GM12878 (cell line): ENCODE measurements around the gene C11orf52. TPM values are rescaled to one million over a fixed set of nuclear protein-coding genes. Genes with fewer than 3 reads are reported as not detected.

ENCODE experiments used
- ATAC-seq: fragments of 200-7000 bp; cut with Tn5 transposase; 3 replicates; pipeline ENCODE4 v1.9.1; 2020; ENCODE audit warnings: mild to moderate bottlenecking, moderate library complexity
- BruUV-seq: library from RNA; stranded (reverse); fragments of 400-500 nt; replicated peaks from 2 replicates; lab custom pipeline; 2021; lab: Mats Ljungman, UMichigan
- CTCF ChIA-PET: fragments of 300-600 bp; sonication (Branson Sonifier 250); formaldehyde crosslinking; extraction: SDS; loops from one replicate; lab custom pipeline; 2021; ENCODE audit warnings: inconsistent platforms; lab: Yijun Ruan, JAX
- POLR2A ChIA-PET: fragments of 350-600 bp; formaldehyde crosslinking; extraction: SDS; loops from one replicate; lab custom pipeline; 2021; ENCODE audit warnings: inconsistent platforms; lab: Charles Lee
- RAD21 ChIA-PET: fragments of 300-600 bp; sonication (Branson Sonifier 250); formaldehyde crosslinking; loops from one replicate; lab custom pipeline; 2023; ENCODE audit warnings: antibody characterized with exemption; ENCODE audit not compliant: unreplicated experiment; lab: Charles Lee
- SMC1A ChIA-PET: fragments of 300-600 bp; sonication (Branson Sonifier 250); formaldehyde crosslinking; loops from one replicate; lab custom pipeline; 2023; ENCODE audit not compliant: unreplicated experiment, uncharacterized antibody; lab: Charles Lee
- DNase-seq: peaks from one replicate; pipeline ENCODE4 v3.0.0-alpha.2; 2011; ENCODE audit warnings: low read depth, low spot score
- FAIRE-seq: peaks from 3 replicates; lab custom pipeline; 2011; peaks lifted over from hg19 to GRCh38; lab: Jason Lieb, UNC
- H2AFZ ChIP-seq: 2 replicates; pipeline ENCODE4 v1.6.0; 2011; ENCODE audit warnings: low read depth, low read length, control low read depth; ENCODE audit not compliant: control insufficient read depth
- H3K27ac ChIP-seq: 2 replicates; pipeline ENCODE4 v1.5.1; 2011; ENCODE audit warnings: control low read depth; ENCODE audit not compliant: control insufficient read depth, insufficient read depth
- H3K27me3 ChIP-seq, 2 experiments: replicated peaks in 1 of 2; 2 replicates each; pipeline versions ENCODE4 v1.6.0 to v1.6.1; 2011; ENCODE audit warnings: low read length in 1 of 2; ENCODE audit not compliant: control insufficient read depth in 2 of 2, insufficient read depth in 2 of 2
- H3K36me3 ChIP-seq, 2 experiments: 2 replicates each; pipeline ENCODE4 v1.5.1; 2011; ENCODE audit warnings: low read length in 1 of 2; ENCODE audit not compliant: control insufficient read depth in 2 of 2, insufficient read depth in 2 of 2
- H3K4me1 ChIP-seq: 2 replicates; pipeline ENCODE4 v1.6.1; 2011; ENCODE audit warnings: mild to moderate bottlenecking, low read length, moderate library complexity, mixed read lengths; ENCODE audit not compliant: control insufficient read depth, insufficient read depth
- H3K4me2 ChIP-seq: 2 replicates; pipeline ENCODE4 v1.6.0; 2011; ENCODE audit warnings: control low read depth; ENCODE audit not compliant: control insufficient read depth, insufficient read depth
- H3K4me3 ChIP-seq: fragments of 200-600 bp; sonication (generic); 2 replicates; pipeline ENCODE4 v1.5.1; 2016
- H3K79me2 ChIP-seq: 2 replicates; pipeline ENCODE4 v1.6.0; 2011; ENCODE audit warnings: low read length; ENCODE audit not compliant: control insufficient read depth, insufficient read depth
- H3K9ac ChIP-seq: 2 replicates; pipeline ENCODE4 v1.8.0; 2011; ENCODE audit warnings: low read length, control low read depth, mixed read lengths; ENCODE audit not compliant: control insufficient read depth, insufficient read depth
- H3K9me3 ChIP-seq: replicated peaks from 3 replicates; pipeline ENCODE4 v1.5.1; 2011; ENCODE audit warnings: mild to moderate bottlenecking, low read length; ENCODE audit not compliant: control insufficient read depth, insufficient read depth
- H4K20me1 ChIP-seq: 2 replicates; pipeline ENCODE4 v1.6.0; 2011; ENCODE audit not compliant: control insufficient read depth, insufficient read depth
- CHD4 ChIP-seq: fragments of 200-600 bp; sonication (generic); IDR thresholded peaks from 2 replicates; pipeline ENCODE4 v1.6.1; 2016; ENCODE audit warnings: mild to moderate bottlenecking
- EGR1 ChIP-seq, 2 experiments: IDR thresholded peaks; 1 replicate in 1 of 2; 2 replicates in 1 of 2; pipeline ENCODE4 v1.6.1; 2011 to 2012; ENCODE audit warnings: low read depth in 2 of 2, low read length in 2 of 2, borderline replicate concordance in 1 of 2, mild to moderate bottlenecking in 1 of 2, moderate library complexity in 1 of 2
- IRF4 ChIP-seq: IDR thresholded peaks from 2 replicates; pipeline ENCODE4 v1.6.1; 2011; ENCODE audit warnings: low read depth, low read length
- SMAD5 ChIP-seq: IDR thresholded peaks from 2 replicates; pipeline ENCODE4 v1.6.1; 2016; ENCODE audit warnings: antibody characterized with exemption, low read depth
- ZNF24 ChIP-seq: fragments of 450-650 bp; IDR thresholded peaks from 2 replicates; pipeline ENCODE4 v1.6.1; 2017; ENCODE audit warnings: antibody characterized with exemption, mild to moderate bottlenecking
- WGBS: methylation state at CpG from one replicate; pipeline ENCODE4 v1.1.6; 2016; ENCODE audit warnings: low lambda C conversion rate; ENCODE audit not compliant: insufficient replicate concordance, insufficient coverage; ENCODE audit errors: missing lambda C conversion rate; 5-methylcytosine and 5-hydroxymethylcytosine counted together
- in situ Hi-C: fragments of 300-500 bp; cut with MboI; formaldehyde crosslinking; loops from 9 replicates; pipeline ENCODE4 v1.14.3; 2018; ENCODE audit warnings: mixed read lengths
- intact Hi-C: fragments of 100-400 bp; cut with micrococcal nuclease; formaldehyde crosslinking; loops from one replicate; pipeline ENCODE4 v1.14.2; 2022; ENCODE audit not compliant: unreplicated experiment
- polyA plus RNA-seq, 11 experiments: library from polyadenylated mRNA; depleted of rRNA in 4 of 11; unstranded in 6 of 11; stranded (reverse) in 5 of 11; fragments of >200 nt; fragmentation: Nextera tagmentation in 4 of 11; fragmentation: Illumina TruSeq in 1 of 11; extraction: Ambion mirVana in 4 of 11; extraction: Trizol in 1 of 11; gene quantifications; 1 replicate in 1 of 11; 2 replicates in 10 of 11; pipeline versions ENCODE4 v1.2.1 to v1.2.3, GENCODE V29; 2011 to 2016; ENCODE audit warnings: inconsistent platforms in 2 of 11, missing spikeins in 2 of 11, low read depth in 1 of 11
- total RNA-seq, 4 experiments: library from RNA; depleted of rRNA in 3 of 4; stranded (reverse); fragments of >200 nt in 3 of 4; fragmentation: Illumina TruSeq in 1 of 4; extraction: Trizol in 1 of 4; gene quantifications; 2 replicates each; pipeline versions ENCODE4 v1.2.1 to v1.2.3, GENCODE V29; 2013 to 2021
- TF ChIP-seq, protein P1 (sequence below): fragments of 450-650 bp; IDR thresholded peaks from 2 replicates; pipeline ENCODE4 v1.6.1; 2017; ENCODE audit warnings: mild to moderate bottlenecking
- TF ChIP-seq, protein P2 (sequence below): fragments of 450-650 bp; IDR thresholded peaks from 2 replicates; pipeline ENCODE4 v1.6.1; 2017; ENCODE audit warnings: mild to moderate bottlenecking, low read depth, inconsistent platforms; ENCODE audit not compliant: poor library complexity, severe bottlenecking
- TF ChIP-seq, protein P3 (sequence below): fragments of 450-650 bp; IDR thresholded peaks from 2 replicates; pipeline ENCODE4 v1.6.1; 2017; ENCODE audit warnings: mild to moderate bottlenecking, moderate library complexity

The C11orf52 gene
- total and polyA plus RNA-seq, 10 of the 15 experiments (the other 5 are each of a cell fraction or from before 2014, with no cell fraction given): not detected

DNA sequence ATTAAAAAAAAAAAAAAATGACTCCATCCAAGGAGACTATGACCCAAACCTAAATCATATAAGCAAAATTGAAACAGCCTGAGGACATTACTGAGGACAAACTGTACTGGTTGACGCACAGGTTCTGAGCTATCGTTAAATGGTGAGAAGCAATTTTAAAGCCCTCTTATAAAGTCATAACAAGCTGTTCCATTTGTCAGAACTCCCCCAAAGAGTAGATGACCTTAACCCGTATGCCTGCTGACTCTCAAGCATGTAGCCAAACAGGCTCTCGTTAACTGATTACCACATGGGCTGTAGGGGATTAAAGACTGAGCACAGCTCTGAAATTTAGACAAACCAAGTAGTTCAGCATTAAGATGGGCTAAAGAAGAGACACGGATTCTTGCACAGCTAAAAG lies 9.3 kb upstream of the C11orf52 start (continued):
- TF ChIP-seq ZNF24 (no peak), EGR1 (IDR thresholded peaks at IDR 0.05; ENCODE audit: borderline replicate concordance in 1 of 2, low read depth in 2 of 2, low read length in 2 of 2) (no peak), IRF4 (no peak), SMAD5 (no peak)
- TF ChIP-seq, protein P1, sequence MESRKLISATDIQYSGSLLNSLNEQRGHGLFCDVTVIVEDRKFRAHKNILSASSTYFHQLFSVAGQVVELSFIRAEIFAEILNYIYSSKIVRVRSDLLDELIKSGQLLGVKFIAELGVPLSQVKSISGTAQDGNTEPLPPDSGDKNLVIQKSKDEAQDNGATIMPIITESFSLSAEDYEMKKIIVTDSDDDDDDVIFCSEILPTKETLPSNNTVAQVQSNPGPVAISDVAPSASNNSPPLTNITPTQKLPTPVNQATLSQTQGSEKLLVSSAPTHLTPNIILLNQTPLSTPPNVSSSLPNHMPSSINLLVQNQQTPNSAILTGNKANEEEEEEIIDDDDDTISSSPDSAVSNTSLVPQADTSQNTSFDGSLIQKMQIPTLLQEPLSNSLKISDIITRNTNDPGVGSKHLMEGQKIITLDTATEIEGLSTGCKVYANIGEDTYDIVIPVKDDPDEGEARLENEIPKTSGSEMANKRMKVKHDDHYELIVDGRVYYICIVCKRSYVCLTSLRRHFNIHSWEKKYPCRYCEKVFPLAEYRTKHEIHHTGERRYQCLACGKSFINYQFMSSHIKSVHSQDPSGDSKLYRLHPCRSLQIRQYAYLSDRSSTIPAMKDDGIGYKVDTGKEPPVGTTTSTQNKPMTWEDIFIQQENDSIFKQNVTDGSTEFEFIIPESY: no peak
- TF ChIP-seq, all 136 proteins: peak for 0

DNA sequence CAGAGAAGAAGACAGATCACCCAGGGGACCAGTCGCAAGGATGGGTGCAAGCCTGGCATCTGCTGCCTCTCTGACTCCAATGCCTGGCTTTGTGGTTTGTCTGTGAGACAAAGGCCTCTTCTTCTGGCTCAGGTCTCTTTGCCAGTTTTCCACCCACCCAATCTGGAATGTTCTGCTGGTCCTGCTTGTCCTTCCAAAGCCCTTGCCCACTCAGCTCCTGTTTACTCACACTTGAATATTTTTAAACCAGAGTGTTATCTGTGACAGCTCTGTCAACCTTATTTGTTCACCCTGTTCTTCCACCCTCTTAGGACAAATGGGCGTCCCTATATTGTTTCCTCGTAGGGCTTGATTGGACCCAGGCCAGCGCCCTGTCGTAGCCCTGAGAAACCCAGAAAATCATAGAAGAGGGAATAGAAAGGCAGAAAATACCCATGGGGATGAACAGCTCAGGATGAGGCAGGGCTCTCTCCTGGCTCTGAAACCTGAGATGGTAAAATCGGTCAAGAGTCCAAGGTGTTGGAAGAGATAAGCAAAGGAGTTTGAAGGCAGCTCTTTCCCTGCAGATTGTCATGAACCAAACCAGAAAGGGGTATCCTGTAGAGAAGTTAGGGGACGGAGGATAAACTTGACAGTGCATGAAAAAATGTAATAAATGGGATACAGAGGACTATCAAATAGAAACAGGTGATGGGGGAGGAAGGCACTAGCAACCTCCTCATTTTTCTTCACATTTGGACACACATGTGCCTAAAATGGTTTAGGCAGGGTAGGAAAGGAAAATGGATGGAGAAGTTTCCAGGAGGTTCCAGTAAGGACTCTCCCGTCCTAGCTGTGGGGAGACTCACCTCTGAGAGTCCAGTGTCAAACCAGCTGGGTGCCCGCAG lies 7.8 kb upstream of the C11orf52 start:
- no peak overlapping the region for H3K4me2 ChIP-seq
- SMC1A ChIA-PET: no interaction called here
- intact Hi-C loops: no loop called here
- no peaks in the 10 kb centered on the region for H3K4me1 ChIP-seq
- DNase-seq (no peak), ATAC-seq (no peak), FAIRE-seq (no peak)
- no peak overlapping the region for H2AFZ ChIP-seq
- no peaks in the 10 kb centered on the region; a peak in 2 of 4 replicates for H3K27me3 ChIP-seq
- no peak overlapping the region for H3K9ac ChIP-seq
- H3K4me3 ChIP-seq: no peak overlapping the region
- WGBS: 51% methylated on average over 9 of the region's 9 CpGs
- no peaks in the 10 kb centered on the region for H3K79me2 ChIP-seq
- H3K36me3 ChIP-seq: no peaks in the 10 kb centered on the region
- H4K20me1 ChIP-seq: no peaks in the 10 kb centered on the region
- no peak for TF ChIP-seq CHD4
- TF ChIP-seq, protein P2, sequence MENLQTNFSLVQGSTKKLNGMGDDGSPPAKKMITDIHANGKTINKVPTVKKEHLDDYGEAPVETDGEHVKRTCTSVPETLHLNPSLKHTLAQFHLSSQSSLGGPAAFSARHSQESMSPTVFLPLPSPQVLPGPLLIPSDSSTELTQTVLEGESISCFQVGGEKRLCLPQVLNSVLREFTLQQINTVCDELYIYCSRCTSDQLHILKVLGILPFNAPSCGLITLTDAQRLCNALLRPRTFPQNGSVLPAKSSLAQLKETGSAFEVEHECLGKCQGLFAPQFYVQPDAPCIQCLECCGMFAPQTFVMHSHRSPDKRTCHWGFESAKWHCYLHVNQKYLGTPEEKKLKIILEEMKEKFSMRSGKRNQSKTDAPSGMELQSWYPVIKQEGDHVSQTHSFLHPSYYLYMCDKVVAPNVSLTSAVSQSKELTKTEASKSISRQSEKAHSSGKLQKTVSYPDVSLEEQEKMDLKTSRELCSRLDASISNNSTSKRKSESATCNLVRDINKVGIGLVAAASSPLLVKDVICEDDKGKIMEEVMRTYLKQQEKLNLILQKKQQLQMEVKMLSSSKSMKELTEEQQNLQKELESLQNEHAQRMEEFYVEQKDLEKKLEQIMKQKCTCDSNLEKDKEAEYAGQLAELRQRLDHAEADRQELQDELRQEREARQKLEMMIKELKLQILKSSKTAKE: no peak
- TF ChIP-seq, protein P3, sequence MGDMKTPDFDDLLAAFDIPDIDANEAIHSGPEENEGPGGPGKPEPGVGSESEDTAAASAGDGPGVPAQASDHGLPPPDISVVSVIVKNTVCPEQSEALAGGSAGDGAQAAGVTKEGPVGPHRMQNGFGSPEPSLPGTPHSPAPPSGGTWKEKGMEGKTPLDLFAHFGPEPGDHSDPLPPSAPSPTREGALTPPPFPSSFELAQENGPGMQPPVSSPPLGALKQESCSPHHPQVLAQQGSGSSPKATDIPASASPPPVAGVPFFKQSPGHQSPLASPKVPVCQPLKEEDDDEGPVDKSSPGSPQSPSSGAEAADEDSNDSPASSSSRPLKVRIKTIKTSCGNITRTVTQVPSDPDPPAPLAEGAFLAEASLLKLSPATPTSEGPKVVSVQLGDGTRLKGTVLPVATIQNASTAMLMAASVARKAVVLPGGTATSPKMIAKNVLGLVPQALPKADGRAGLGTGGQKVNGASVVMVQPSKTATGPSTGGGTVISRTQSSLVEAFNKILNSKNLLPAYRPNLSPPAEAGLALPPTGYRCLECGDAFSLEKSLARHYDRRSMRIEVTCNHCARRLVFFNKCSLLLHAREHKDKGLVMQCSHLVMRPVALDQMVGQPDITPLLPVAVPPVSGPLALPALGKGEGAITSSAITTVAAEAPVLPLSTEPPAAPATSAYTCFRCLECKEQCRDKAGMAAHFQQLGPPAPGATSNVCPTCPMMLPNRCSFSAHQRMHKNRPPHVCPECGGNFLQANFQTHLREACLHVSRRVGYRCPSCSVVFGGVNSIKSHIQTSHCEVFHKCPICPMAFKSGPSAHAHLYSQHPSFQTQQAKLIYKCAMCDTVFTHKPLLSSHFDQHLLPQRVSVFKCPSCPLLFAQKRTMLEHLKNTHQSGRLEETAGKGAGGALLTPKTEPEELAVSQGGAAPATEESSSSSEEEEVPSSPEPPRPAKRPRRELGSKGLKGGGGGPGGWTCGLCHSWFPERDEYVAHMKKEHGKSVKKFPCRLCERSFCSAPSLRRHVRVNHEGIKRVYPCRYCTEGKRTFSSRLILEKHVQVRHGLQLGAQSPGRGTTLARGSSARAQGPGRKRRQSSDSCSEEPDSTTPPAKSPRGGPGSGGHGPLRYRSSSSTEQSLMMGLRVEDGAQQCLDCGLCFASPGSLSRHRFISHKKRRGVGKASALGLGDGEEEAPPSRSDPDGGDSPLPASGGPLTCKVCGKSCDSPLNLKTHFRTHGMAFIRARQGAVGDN: no peak
- CTCF ChIA-PET: interaction anchor here (1.4 kb wide), 1 partner anchor 16 kb away, joined by 5 read pairs; no protein-coding TSS in a partner anchor
- POLR2A ChIA-PET: no interaction called here
- no peaks in the 10 kb centered on the region for H3K9me3 ChIP-seq
- in situ Hi-C loops: no loop called here
- BruUV-seq: no TSS peak
- no peak overlapping the region for H3K27ac ChIP-seq
- RAD21 ChIA-PET: interaction anchor here (0.6 to 0.7 kb wide), 2 partner anchors 13 to 40 kb away, joined by 3 read pairs; partner anchors contain the start of gene ALG9
